GM10847 (cell line): ENCODE data around the gene ANKS1A.

Experiments
- POLR2A ChIP-seq: IDR thresholded peaks from 2 replicates; pipeline ENCODE4 v1.6.1; 2011; ENCODE audit not compliant: insufficient read length; ENCODE audit errors: extremely low read depth

The ANKS1A gene

DNA sequence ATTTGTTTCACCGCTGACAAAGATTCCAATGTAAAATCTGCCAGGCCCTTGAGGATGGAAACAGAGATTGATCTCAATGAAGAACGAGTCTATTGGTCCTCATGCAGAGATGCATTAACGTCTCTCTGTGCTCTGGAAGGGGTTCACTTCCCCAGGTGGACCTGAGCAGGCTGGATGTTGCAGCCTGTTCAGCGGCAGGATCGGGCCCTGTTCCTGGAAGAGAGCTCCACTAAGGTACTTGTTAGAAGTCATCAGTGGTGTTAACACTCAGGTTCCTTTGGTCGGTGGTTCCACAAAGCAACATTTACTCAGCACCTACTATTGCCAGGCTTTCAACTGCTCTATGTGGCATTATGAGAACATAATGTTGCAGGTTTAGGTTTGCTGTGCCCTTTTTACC lies 144.6 kb downstream of the ANKS1A start:
- no peak for TF ChIP-seq POLR2A

DNA sequence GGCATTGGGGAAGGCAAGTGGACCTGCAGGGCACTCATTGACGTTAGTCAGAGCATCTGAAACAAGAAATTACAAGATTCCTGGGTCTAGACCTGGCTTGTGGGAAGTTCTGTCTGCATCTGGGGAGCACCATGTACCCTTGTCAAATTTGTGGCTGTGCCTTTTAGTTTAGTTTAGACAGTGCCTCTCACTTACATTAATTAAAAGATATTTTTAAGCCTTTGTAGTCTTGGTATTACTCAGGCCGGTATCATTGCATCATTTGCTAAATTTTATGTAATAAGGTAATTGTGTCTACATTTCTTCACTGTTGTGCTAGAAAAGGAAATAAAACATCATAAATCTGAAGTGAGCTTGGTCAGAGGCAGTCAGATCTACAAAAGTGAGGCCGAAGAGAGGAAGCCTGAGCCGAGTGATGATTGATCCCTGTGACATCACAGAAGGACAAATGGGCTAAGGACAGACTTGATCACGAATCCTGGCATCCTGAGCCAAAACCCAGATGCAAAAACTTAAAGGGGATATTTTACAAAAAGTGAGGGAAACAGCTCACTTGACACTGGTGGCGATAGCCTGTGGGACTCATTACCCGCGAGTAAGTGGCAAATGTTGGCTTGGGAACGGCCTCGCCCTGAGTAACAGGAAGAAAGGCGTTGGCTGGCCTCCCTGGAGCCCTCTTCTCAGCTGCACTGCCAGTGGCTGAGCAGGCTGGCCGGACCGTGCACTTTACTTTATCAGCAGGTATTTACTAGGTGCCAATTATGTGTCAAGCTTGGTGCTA lies 145.5 kb downstream of the ANKS1A start:
- no peak for TF ChIP-seq POLR2A

DNA sequence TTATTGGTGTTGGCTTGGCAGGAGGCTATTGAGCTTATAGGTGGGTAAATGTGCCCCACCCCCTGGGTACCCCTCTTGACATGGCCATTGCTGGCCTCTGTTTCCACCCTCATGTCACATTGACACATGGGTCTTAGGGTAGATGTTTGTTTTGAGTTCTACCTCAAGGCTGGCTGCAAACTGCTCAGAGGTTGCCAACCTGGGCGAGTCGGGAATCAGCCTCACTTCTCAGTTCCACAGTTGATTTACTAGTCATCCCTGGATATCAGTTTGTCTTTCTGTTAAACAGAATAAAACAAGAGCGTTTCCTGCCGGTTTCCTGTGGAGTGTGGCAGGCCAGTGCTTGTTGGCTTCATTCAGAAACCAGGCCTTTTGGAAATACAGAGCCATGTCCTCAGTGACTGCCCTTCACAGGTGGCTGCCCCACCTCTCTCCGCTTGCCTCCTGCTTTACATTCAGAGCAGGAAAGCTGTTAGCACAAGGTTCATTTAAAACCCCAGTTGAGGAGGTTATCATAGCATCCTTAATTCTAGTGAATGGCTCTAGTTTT lies 146.5 kb downstream of the ANKS1A start:
- TF ChIP-seq POLR2A, result no peak

DNA sequence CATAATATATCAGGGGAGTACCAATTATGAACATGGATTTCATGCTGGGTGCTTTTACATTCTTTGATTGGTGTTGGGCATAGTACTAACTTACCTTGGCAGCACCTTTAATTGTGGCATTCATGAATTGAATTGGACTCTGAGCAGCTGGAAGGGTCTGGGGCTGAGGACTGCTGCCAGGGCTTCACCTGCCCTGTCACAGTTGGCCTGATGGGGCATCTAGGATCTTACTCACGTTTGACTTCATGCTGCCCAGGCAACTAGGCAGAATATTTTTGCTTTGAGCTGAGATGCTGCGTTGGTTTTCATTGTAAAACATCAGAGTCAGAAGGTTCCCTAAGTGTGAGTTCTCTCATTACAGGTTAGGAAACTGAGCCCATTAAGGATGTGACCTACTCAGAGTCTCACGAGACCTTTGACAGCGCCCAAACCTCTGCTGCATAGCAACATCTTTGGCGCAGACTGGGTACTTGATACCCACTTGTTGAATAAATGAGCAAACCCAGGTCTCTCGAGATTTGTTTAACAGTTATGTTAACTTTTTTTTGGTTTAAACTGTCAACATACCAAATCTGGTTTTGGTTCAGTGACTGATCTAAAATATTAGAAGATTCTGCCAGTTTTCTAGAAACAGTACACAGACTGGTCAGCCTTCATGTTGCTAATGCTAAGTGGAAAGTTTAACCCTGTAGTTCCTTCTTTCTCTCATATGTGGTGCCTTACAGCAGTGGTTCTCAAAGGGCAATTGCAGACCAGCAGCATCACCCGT lies 147.2 kb downstream of the ANKS1A start:
- TF ChIP-seq POLR2A, result no peak

DNA sequence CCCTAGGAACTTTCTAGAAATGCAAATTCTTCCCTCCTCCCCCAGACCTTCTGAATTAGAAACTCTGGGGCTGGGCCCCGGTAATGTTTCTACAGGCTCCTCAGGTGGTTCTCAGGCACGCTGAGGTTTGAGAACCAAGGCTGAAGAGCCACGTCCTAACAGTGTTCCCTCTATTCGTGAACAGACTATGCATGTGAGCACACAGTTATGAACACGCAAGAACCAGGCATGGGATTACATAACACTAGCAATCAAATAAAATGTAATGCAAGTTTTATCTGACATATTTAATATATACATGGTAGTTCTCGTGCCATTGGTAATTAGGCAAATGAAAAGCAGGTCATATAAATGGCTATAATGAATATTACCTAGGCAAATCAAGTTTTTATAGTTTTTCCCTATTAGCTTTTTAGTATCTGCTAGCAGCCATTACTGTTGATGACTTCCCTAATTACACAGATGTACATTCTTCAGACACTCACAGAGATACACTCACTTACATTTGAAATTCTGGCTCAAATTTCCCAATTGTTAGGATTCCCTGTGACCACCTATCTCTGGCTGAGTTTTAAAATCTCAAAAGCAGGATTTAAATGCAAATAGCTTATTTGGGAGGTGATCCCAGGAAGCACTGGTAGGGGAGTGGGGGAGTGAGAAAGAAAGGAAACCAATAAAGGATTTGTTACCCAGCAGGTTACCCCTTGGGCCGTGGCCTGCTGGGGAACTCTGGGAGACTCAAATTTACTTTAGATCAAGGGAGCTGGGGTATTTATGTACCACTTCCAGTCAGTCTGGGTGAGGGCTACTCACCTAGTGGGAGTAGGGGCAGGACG lies 148.0 kb downstream of the ANKS1A start:
- TF ChIP-seq POLR2A, result no peak

DNA sequence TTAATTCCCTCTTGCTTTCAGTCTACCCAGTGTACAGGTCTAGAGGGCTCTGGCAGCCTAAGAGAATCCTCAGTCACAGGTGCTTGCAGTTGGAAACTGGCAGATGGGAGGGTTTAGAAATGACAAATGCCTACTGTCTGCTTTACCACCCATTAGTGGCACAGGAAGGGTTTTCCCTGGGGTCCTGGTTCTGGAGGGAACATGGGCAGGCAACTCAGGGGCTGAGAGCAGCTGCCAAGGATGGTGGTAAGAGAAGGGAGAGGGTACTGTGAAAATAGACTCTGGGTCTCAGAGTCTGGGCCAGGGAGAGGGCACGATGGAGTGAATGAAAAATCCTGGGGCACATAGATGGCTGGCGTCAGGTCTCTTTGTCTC lies 148.6 kb downstream of the ANKS1A start:
- no peak for TF ChIP-seq POLR2A

DNA sequence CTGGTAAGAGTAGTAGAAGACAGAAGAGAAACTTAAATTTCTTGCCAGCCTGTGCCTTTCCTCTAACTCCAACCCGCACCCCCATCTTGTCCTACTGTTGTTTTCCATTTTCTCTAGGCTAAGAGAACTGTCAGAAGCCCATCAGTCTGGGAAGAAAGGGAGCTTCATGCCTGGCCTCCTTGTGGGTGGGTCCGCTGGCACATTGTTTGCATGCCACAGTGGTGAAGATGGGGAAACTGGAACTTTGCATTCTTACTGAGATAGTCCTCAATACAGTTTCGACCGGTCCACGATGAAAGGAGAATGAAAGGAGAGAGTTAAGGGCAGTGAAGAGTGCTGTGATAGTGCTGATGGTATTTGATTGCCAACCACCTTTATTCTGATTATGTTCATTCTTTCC lies 149.0 kb downstream of the ANKS1A start:
- TF ChIP-seq POLR2A, result no peak

DNA sequence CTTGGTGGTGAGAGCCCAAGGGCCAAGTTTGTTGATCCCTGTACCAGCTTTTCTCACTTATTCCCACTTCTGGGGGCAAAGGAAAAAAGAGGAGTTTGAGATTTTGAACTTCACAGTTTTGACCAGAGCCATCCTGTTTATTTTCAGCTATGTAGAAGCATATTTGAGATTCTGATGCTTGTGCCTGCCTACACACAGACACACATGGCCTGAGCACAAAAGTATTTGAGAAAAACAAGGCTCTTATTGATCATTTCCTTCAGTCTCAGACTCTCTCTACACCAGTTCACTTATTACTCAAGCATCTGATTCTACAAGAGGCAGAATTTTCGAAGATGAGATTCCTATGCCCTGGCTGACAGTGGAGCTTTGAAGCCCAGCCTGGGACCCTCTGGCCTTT lies 151.3 kb downstream of the ANKS1A start:
- no peak for TF ChIP-seq POLR2A

DNA sequence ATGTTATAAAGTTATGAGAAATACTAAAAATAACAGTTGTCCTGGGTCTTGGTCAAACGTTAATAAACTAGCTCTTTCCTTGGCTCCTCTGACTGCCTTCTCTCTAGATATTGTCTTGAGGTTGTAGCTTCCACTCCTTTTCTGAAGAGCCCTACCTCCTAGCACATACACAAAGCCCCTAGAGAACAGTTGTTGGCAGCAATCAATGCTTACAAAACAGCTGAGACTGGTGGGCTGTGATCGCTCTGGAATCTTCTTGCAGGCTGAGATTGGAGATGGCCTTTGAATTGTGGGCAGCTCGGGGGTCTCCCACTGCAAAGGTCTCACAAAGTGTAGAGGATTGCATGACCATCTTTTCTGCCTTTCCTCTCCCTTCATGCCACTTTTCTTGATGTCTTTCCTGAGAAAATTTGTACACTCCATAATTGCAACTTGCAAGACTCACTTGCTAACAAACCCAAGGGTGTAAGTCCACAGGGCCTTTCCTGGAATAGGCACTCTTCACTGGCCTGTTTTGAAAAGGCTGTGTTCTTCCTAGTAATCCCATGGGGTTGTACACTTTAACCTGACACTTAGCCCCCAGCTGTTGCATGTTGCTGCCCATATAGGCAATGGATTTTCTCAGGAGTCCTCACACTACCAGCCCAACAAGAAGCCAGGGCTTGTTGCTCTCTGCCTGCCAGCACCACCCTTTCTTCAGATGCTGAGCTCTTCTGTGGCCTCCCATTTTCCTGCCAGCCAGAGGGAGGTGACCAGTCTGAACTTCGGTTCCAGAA lies 152.2 kb downstream of the ANKS1A start:
- TF ChIP-seq POLR2A, result no peak

DNA sequence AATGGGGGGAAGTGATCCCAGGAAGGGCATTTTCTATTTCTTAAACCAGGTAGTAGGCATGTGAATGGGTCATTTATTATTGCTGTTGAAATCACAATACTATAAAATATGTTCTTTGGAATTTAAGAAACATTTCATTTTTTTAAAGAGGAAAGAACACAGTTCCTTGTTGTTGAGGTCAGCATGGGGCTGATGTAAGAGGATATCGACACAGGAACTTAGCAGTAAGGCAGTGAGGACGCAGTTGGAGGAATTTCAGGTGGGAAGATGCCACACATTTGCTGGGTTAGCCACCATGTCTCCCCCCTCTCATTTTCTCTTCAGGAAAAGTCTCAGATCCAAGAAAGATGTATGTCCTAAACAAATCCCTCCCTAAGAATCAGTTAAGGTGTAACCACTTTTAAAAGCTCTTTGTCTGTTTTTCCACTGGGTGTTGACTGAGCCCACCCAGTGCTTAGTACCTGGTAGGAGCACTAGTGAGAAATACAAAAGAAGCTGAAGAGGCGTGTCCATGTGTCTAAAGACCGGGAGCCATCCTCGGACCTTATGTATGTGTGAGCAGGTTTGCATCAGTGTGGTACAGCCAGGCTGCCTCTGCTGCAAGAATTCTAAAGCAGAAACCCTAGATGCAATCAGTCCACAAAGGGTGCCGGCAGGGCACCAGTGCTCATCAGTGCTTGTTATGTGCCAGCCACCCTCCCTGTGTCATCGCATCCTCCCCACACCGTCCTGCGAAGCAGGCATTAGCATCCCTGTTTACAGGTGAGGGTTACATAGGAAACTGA lies 153.2 kb downstream of the ANKS1A start:
- no peak for TF ChIP-seq POLR2A

DNA sequence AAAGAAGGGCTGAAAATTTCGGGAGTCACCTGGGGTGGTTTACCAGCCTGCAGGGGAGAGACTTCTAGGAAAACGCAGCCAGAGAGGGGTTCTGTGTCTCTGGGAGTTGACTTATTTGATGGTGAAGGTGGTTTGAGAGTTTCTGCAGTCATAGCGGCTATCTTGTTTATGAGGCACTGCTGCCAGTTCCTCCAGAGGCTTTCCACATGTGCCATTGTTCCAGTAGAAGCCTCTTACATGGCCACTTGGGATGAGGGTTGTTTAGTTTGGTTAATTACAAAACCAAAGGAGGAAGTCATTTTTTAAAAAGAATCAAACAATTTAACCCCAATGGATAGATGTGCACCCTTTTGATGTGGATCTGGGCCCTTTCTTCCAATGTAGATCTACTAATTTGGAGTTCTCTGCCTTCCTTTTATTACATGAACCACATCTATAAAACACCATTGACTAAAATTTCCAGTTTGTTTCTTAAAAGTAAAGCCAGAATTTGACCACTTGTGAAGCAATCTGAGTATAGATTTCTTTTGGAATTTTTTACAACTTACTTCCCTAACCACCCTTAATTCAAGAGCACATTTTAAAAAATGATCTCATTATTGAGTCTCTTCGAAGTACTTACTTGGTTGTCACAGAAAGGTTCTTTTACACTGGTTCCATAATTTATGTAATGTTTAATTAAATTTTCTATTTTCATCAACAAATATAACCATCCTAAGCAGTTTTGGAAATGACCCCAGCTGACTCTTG lies 154.5 kb downstream of the ANKS1A start:
- TF ChIP-seq POLR2A, result no peak

DNA sequence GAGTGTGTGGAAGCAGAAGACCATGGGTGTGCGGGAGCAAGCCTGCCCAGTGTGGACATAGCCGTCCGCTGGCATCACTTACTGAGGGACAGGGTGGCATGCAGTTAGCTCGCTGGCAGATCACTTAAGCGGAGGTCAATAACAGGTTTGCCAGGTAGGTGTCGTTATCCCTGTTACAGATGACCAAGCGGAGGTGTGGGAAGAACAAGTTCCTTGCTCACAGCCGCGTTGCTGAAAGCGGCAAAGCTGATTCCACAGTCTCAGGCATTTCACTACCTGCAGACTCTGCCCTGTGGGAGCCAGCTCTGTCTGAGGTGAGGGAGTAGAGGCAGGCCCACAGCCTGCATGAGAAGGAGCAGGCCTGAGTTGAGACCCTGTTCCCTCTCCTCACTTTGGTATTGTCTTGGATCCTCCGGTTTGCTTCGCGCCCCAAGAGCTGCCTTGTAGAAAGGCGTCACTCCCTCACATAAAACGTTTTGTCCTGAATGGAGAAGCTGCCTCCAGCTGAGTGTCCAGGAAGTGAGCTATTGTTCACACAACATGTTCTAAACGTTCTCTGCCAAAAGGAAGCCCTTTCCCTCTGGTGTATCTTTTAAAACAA lies 155.2 kb downstream of the ANKS1A start:
- TF ChIP-seq POLR2A, result no peak
